Ascending aorta (tissue), 2 donors: ENCODE data around the gene EGFL7. TPM values are rescaled to one million over a fixed set of nuclear protein-coding genes. Genes with fewer than 3 reads are reported as not detected.

Experiments
- DNase-seq, 2 donors: peaks; one replicate each; pipeline ENCODE4 v3.0.0-alpha.2; 2019; ENCODE audit warnings: low spot score in 2 of 2
- H3K27ac ChIP-seq, 2 donors: fragments of 200-600 bp; sonication (generic); one replicate each; pipeline ENCODE4 v1.5.1; 2016 to 2017; ENCODE audit warnings: mild to moderate bottlenecking in 1 of 2
- H3K27me3 ChIP-seq: fragments of 200-600 bp; sonication (generic); one replicate; pipeline ENCODE4 v1.5.1; 2017
- H3K36me3 ChIP-seq, 2 donors: fragments of 200-600 bp; sonication (generic); one replicate each; pipeline ENCODE4 v1.5.1; 2016
- H3K4me1 ChIP-seq, 2 donors: fragments of 200-600 bp; sonication (generic); one replicate each; pipeline ENCODE4 v1.5.1; 2016 to 2017; ENCODE audit warnings: mild to moderate bottlenecking in 1 of 2
- H3K4me3 ChIP-seq, 2 donors: fragments of 200-600 bp; sonication (generic); one replicate each; pipeline ENCODE4 v1.5.1; 2016 to 2017; ENCODE audit warnings: mild to moderate bottlenecking in 1 of 2
- H3K9me3 ChIP-seq, 2 donors: fragments of 200-600 bp; sonication (generic); one replicate each; pipeline ENCODE4 v1.5.1; 2016
- intact Hi-C: fragments of 100-400 bp; cut with DNase I; formaldehyde crosslinking; loops from one replicate; pipeline ENCODE4 v1.15.1; 2023
- total RNA-seq: library from RNA; depleted of rRNA; stranded (reverse); fragments of >200 nt; gene quantifications from one replicate; pipeline ENCODE4 v1.1.0, GENCODE V29; 2016
- TF ChIP-seq, protein P1 (sequence below), 3 experiments: fragments of 200-600 bp in 2 of 3; fragments of 450-650 bp in 1 of 3; sonication (generic) in 2 of 3; IDR thresholded peaks; one replicate each; pipeline ENCODE4 v1.5.1; 2016 to 2019; ENCODE audit warnings: antibody characterized with exemption in 3 of 3, mild to moderate bottlenecking in 1 of 3, moderate library complexity in 1 of 3

EGFL7 gene
- total RNA-seq, 1 donor from 2014 or later, result 443 TPM

DNA sequence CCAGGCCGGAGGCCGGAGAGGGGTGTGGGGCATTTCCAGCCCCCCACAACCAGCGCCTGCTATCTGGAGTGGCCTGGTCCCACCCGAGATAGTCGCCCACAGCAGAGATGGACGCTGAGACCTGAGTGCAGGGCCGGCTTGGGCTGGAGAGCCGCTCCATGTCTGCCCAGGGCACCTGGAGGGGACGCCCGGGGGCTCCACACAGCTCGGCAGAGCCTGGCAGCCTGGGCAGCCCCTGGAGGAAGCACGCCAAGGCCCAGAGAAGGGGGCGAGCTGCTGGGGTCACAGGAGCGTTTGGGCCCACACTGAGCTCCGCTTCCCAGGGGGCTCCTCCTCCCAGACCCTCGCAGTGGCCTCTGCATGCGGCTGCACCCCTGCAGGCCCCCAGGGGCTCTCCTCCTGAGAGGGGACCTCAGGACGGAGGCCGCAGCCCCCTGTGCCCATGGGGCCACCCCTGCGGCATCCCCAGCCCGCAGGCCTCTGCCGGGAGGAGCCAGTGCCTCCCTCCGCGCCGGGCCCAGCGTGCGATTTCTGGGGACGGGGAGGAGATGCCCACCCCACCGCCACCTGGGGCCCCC, 42.2 kb upstream of the EGFL7 start:
- TF ChIP-seq, protein P1, sequence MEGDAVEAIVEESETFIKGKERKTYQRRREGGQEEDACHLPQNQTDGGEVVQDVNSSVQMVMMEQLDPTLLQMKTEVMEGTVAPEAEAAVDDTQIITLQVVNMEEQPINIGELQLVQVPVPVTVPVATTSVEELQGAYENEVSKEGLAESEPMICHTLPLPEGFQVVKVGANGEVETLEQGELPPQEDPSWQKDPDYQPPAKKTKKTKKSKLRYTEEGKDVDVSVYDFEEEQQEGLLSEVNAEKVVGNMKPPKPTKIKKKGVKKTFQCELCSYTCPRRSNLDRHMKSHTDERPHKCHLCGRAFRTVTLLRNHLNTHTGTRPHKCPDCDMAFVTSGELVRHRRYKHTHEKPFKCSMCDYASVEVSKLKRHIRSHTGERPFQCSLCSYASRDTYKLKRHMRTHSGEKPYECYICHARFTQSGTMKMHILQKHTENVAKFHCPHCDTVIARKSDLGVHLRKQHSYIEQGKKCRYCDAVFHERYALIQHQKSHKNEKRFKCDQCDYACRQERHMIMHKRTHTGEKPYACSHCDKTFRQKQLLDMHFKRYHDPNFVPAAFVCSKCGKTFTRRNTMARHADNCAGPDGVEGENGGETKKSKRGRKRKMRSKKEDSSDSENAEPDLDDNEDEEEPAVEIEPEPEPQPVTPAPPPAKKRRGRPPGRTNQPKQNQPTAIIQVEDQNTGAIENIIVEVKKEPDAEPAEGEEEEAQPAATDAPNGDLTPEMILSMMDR (IDR thresholded peaks at IDR 0.05), result no peak
- no peak for DNase-seq
- peaks cover 11 to 17% of the 10 kb centered on the region in 2 donors for H3K4me1 ChIP-seq
- H3K9me3 ChIP-seq, result no peaks in the 10 kb centered on the region
- intact Hi-C loops, result no loop called here
- H3K4me3 ChIP-seq, result no peak overlapping the region
- H3K36me3 ChIP-seq, result no peaks in the 10 kb centered on the region
- H3K27me3 ChIP-seq, result no peaks in the 10 kb centered on the region
- H3K27ac ChIP-seq, result no peak overlapping the region

DNA sequence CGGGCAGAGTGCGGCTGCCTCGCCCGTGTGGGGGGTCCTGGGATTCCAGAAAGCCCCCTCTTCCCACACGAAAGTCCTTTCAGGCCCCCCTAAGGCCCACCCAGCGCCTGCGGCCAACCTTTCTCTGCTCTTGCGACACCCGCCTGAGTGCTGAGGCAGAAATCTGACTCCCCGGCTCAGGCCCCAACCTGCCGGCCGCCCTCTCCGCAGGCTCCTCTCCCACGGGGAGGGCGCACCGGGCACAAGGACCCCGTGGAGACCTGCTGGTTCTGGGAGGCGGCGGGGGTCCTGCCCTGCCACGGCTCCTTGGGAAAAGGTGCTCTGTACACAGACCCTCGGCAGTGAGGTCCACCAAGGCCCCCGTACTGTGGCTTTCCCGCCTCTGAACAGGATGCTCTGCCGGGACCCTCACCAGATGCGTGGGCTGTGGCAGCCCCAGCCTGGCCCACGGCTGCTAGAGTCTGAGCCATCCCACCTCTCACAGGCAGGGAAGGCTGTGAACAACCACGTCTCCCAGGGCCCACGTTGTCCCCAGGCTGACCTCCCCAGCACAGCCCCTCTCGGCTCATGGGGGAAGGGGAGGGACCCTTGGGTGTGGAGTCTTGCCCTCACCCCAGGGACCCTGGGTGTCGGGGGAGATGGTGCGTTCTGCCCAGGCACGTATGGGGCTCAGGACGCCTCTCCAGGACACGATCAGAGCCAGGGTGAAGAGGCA, 41.5 kb upstream of the EGFL7 start:
- H3K9me3 ChIP-seq, result no peaks in the 10 kb centered on the region
- TF ChIP-seq, protein P1 (IDR thresholded peaks at IDR 0.05), result no peak
- H3K27me3 ChIP-seq, result no peaks in the 10 kb centered on the region
- H3K4me1 ChIP-seq, result peaks cover 14 to 24% of the 10 kb centered on the region in 2 donors
- H3K27ac ChIP-seq, result no peak overlapping the region
- intact Hi-C loops, result no loop called here
- H3K4me3 ChIP-seq, result no peak overlapping the region
- DNase-seq, result no peak
- H3K36me3 ChIP-seq, result no peaks in the 10 kb centered on the region

DNA sequence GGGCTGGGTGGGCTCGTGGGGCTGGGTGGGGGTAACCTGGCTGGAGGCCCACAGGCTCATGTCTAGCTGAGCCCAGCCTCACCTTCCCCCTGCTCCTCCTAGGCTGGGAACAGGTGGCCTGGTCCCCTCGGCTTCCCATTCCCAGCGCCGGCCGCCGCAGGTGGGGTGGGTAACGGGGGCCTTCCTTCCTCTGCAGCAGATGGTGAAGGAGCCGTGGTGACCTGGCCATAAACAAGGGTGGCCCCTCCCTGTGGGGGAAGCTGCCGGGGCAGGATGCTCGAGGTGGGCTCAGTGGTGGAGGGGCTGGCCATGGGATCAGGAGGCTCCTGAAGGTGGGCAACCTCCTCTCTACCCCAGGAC, 41.0 kb upstream of the EGFL7 start:
- no peaks in the 10 kb centered on the region for H3K9me3 ChIP-seq
- H3K4me1 ChIP-seq, result peaks cover 16 to 26% of the 10 kb centered on the region in 2 donors
- H3K36me3 ChIP-seq, result no peaks in the 10 kb centered on the region
- no peak overlapping the region for H3K27ac ChIP-seq
- intact Hi-C loops, result no loop called here
- TF ChIP-seq, protein P1 (IDR thresholded peaks at IDR 0.05), result no peak
- no peaks in the 10 kb centered on the region for H3K27me3 ChIP-seq
- no peak for DNase-seq
- H3K4me3 ChIP-seq, result no peak overlapping the region

DNA sequence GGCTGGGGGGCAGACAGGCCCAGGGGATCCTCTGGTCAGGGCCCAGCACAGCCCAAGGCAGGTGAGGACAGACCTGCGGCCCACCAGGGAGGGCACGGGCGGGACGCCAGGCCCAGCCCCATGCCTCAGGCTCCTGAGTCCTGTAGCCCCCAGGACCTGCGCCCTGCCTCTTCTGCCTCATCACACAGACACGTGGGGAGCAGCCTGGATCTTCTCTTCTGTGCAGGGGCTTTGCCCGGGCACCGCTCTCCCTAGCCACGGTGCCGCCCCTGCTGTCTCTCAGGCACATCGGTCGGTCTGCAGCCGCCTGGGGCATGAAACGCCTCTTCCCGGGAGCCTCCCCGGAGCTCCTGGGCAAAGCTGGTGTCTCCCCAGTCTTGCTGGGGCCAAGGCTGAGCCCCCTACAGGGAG, 40.2 kb upstream of the EGFL7 start:
- no peaks in the 10 kb centered on the region for H3K27me3 ChIP-seq
- no peak overlapping the region for H3K27ac ChIP-seq
- no peak overlapping the region for H3K4me3 ChIP-seq
- intact Hi-C loops, result no loop called here
- no peak for DNase-seq
- H3K36me3 ChIP-seq, result no peaks in the 10 kb centered on the region
- TF ChIP-seq, protein P1 (IDR thresholded peaks at IDR 0.05), result no peak
- peaks cover 16 to 26% of the 10 kb centered on the region in 2 donors for H3K4me1 ChIP-seq
- no peaks in the 10 kb centered on the region for H3K9me3 ChIP-seq

DNA sequence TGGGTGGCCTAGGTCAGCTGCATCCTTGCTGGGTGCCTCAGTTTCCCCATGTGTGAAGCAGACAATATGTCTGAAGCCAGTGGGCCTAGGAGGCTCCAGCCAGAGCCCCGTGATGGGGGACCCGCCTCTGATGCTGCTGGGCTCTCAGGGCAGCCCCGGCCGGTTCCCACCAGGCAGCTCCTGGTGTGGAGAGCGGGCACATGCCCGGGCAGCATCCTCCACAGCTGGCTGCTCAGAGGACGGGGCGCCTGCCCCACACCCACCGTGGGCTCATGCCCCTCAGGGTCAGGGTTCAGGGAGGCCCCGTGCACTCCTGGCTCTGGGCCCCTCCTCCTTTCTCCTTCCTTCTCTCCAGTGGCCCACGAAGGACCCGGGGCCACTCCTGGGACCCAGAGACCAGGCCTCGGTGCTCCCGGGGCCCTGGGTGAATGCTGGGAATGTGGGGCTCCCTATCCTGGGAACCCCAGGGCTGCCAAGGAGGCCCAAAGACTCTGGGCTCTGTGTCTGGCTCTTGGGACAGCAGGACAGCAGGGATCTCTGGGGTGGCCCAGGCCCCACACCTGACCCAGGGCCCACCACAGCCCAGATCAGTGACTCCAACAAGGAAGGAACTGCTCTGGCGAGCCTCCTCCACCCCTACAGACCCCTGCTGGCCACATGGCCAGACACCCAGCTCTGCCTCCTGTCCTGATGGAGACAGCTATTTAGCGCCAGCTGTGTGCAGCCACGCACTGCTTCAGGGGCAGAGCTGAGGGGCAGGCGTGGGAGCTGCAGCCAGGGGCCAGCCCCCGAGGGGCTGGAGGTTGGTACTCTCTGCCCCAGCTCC, 39.5 kb upstream of the EGFL7 start:
- intact Hi-C loops, result no loop called here
- DNase-seq, result no peak
- TF ChIP-seq, protein P1 (IDR thresholded peaks at IDR 0.05), result no peak
- H3K27me3 ChIP-seq, result no peaks in the 10 kb centered on the region
- peaks cover 16 to 26% of the 10 kb centered on the region in 2 donors for H3K4me1 ChIP-seq
- no peaks in the 10 kb centered on the region for H3K36me3 ChIP-seq
- no peaks in the 10 kb centered on the region for H3K9me3 ChIP-seq
- H3K4me3 ChIP-seq, result no peak overlapping the region
- no peak overlapping the region for H3K27ac ChIP-seq
